GM10266 (cell line): ENCODE results near the gene HSF4.
A peak's percentile ranks its signal among the peaks of the same experiment; 100 is the strongest.

Experiments used
- DNase-seq: peaks from one replicate; pipeline ENCODE4 v3.0.0; 2012; ENCODE audit errors: extremely low spot score
- CTCF ChIP-seq: IDR thresholded peaks from 2 replicates; pipeline ENCODE4 v1.5.1; 2012; ENCODE audit warnings: mild to moderate bottlenecking, low read depth; ENCODE audit not compliant: control insufficient read depth, insufficient read depth; ENCODE audit errors: missing control alignments

HSF4 gene

GRCh38 chr16:67150047-67150832, 14.3 kb upstream of the HSF4 start:
- TF ChIP-seq CTCF: peak; percentile 27
- DNase-seq: peak; percentile 89

- peak; percentile 86 for DNase-seq
- TF ChIP-seq CTCF: no peak
These were observed 13.6 kb upstream of the HSF4 start, which contains the start of gene B3GNT9 for GRCh38 chr16:67150833-67151396. B3GNT9 (minus strand) TSS chr16:67150998; CDS start chr16:67150485, 513 bp downstream.

GRCh38 chr16:67151431-67152097, 13.0 kb upstream of the HSF4 start:
- peak; percentile 35 for DNase-seq

GRCh38 chr16:67154578-67155294, 9.8 kb upstream of the HSF4 start:
- no peak for DNase-seq
- no peak for TF ChIP-seq CTCF

More at GRCh38 chr16:67151431-67152097, 13.0 kb upstream of the HSF4 start:
- TF ChIP-seq CTCF: no peak

- peak; percentile 96 for TF ChIP-seq CTCF
- peak; percentile 94 for DNase-seq
These were observed 9.0 kb upstream of the HSF4 start for GRCh38 chr16:67155295-67156142.

- TF ChIP-seq CTCF: no peak
- no peak for DNase-seq
These were observed 8.3 kb upstream of the HSF4 start for GRCh38 chr16:67156143-67156844.
